ENCODE data around the gene SULT1E1.

Gene SULT1E1

DNA sequence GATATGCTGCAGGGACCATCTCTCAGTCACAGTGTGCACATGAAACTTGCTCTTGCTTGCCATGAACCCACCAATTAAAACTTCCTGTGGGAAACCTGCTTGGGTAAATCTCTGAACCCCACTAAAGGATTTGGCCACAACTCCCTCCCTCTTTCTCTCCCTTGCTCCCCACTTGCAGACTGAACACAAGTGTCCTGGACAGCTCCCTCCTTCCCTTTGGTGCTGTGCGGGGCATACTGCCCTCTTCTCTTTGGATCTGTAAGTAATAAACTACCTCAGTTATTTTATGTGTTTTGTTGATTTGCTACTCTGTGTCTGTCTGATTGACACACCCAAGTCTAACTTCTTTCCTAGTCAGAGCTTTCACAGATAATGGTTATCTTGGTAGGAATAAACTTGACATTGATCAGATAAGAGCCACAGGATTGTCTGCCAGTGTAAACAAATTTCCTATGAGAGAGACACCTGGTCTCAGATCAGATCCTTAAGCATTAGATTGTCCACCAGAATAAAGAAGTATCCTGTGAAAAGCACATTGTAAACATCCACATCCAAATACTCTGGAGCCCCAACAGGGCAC lies 41.8 kb downstream of the SULT1E1 start:
- H3K27ac ChIP-seq (replicated peaks), result no peak overlapping the region
- no peak overlapping the region for H3K4me3 ChIP-seq (replicated peaks; ENCODE audit: insufficient read depth, low read length)
- no peaks in the 10 kb centered on the region for H3K27me3 ChIP-seq (ENCODE audit: insufficient read depth, poor library complexity, severe bottlenecking)
- TF ChIP-seq GABPA (IDR thresholded peaks at IDR 0.05; ENCODE audit: low read depth) (no peak), REST (IDR thresholded peaks at IDR 0.05; ENCODE audit: insufficient replicate concordance, low read depth) (peak; percentile 52), SPI1 (IDR thresholded peaks at IDR 0.05; ENCODE audit: borderline replicate concordance, low read depth) (no peak), POLR2AphosphoS5 (IDR thresholded peaks at IDR 0.05; ENCODE audit: low read depth) (no peak)
- TF ChIP-seq, protein P1, sequence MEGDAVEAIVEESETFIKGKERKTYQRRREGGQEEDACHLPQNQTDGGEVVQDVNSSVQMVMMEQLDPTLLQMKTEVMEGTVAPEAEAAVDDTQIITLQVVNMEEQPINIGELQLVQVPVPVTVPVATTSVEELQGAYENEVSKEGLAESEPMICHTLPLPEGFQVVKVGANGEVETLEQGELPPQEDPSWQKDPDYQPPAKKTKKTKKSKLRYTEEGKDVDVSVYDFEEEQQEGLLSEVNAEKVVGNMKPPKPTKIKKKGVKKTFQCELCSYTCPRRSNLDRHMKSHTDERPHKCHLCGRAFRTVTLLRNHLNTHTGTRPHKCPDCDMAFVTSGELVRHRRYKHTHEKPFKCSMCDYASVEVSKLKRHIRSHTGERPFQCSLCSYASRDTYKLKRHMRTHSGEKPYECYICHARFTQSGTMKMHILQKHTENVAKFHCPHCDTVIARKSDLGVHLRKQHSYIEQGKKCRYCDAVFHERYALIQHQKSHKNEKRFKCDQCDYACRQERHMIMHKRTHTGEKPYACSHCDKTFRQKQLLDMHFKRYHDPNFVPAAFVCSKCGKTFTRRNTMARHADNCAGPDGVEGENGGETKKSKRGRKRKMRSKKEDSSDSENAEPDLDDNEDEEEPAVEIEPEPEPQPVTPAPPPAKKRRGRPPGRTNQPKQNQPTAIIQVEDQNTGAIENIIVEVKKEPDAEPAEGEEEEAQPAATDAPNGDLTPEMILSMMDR (IDR thresholded peaks at IDR 0.05; ENCODE audit: insufficient read depth, low read length), result no peak
- no peak for DNase-seq (ENCODE audit: low read depth in 1 of 2, low spot score in 1 of 2)

DNA sequence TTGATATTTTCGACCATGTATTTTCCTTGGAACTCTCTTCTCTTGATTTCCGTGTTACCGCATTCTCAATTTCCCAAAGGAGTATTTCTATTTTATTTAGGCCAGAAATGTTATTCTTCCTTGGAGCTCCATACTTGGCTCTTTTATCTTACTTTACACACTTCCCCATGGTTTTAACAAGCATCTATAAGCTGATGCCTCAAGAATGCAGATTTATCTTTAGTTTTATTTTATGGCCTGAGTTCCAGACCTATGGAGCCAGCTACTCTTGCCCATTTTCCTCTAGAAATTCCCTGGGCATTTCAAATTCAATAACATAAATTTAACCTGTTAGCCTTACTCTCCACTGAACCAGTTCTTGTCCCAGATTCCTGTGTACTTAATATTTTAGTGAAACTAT lies 43.7 kb downstream of the SULT1E1 start:
- TF ChIP-seq POLR2AphosphoS5 (IDR thresholded peaks at IDR 0.05; ENCODE audit: low read depth) (no peak), GABPA (IDR thresholded peaks at IDR 0.05; ENCODE audit: low read depth) (no peak), REST (IDR thresholded peaks at IDR 0.05; ENCODE audit: insufficient replicate concordance, low read depth) (no peak), SPI1 (IDR thresholded peaks at IDR 0.05; ENCODE audit: borderline replicate concordance, low read depth) (no peak)
- TF ChIP-seq, protein P1 (IDR thresholded peaks at IDR 0.05; ENCODE audit: insufficient read depth, low read length), result no peak
- Histone ChIP-seq H3K27ac (replicated peaks) (no peak overlapping the region), H3K27me3 (ENCODE audit: insufficient read depth, poor library complexity, severe bottlenecking) (no peaks in the 10 kb centered on the region), H3K4me3 (replicated peaks; ENCODE audit: insufficient read depth, low read length) (no peak overlapping the region)
- DNase-seq (ENCODE audit: low read depth in 1 of 2, low spot score in 1 of 2), result no peak

DNA sequence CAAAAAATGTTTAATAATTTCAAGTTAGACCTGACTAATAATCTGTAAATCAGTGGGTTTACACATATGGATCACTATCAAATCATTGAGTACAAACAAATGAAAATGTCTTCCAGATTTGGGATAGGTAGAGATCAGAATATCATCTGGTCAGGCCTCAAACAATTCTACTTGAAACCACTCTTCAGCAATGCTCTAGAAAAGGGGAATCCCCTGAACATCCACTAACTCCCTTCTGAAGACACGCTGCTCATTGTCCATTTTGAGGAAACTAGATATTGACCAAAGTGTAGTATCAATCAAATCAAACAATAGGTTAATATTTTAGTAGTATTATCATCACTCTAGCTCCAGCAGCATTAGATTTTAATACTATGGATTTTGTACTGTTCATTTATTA lies 46.3 kb downstream of the SULT1E1 start:
- H3K27ac ChIP-seq (replicated peaks), result no peak overlapping the region

More for the DNA sequence above, 46.3 kb downstream of the SULT1E1 start:
- no peak for DNase-seq (ENCODE audit: low read depth in 1 of 2, low spot score in 1 of 2)
- Histone ChIP-seq H3K27me3 (ENCODE audit: insufficient read depth, poor library complexity, severe bottlenecking) (no peaks in the 10 kb centered on the region), H3K4me3 (replicated peaks; ENCODE audit: insufficient read depth, low read length) (no peak overlapping the region)
- TF ChIP-seq SPI1 (IDR thresholded peaks at IDR 0.05; ENCODE audit: borderline replicate concordance, low read depth) (no peak), GABPA (IDR thresholded peaks at IDR 0.05; ENCODE audit: low read depth) (no peak), POLR2AphosphoS5 (IDR thresholded peaks at IDR 0.05; ENCODE audit: low read depth) (no peak), REST (IDR thresholded peaks at IDR 0.05; ENCODE audit: insufficient replicate concordance, low read depth) (no peak)
- TF ChIP-seq, protein P1 (IDR thresholded peaks at IDR 0.05; ENCODE audit: insufficient read depth, low read length), result no peak

Data from HL-60 (cell line).